GM19463 (cell line): ENCODE data around the gene TBX5.

Source experiments
- ATAC-seq: cut with Tn5 transposase; IDR thresholded peaks from one replicate; pipeline ENCODE4 v1.9.1; 2021; ENCODE audit warnings: mild to moderate bottlenecking, moderate library complexity; ENCODE audit not compliant: unreplicated experiment

TBX5 gene

DNA sequence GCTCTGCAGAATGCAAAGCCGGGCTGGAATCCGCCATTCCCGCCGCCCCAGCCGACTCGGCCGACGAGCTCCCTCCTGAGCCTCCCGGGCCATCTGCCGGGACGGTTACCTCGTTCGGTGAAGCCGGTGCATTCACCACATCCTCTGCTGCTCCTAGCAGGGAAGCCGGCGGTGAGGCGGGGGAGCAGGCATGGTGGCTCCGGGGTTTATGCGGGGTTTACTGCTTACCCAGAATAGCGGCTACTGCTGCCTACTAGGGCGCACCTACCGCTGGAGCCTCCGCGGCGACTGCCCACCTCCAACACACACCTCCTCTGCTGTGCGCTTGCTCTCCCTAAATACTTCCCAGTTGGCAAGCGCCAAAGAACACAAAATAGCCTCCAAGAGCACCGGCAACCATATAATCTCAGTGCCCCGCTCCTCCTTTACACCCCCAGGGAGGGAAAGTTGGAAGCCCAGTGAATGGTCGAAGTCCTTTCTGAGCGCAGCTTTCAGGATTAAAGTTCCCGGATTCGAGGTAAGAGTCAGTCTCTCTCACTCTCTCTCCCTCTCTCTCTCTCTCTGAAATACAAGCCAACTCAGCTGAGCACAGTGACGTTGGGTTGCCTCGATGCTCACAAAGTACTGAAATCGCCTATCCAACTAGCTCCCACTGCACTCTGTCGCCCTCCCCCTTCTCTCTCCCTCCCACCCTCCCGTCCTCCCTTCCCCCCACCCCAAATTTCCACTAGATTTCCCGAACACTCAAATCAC, at the start of gene TBX5:
TSS of gene TBX5 (minus strand) at position 626 of the 753 bp plus-strand sequence. CDS start 2,246 bp downstream, outside the sequence.
- no peak for ATAC-seq

- ATAC-seq: no peak
These were observed 45.7 kb upstream of the TBX5 start for GRCh38 chr12:114451657-114452056.

GRCh38 chr12:114450515-114451300, 44.8 kb upstream of the TBX5 start:
- no peak for ATAC-seq

- ATAC-seq: no peak
These were observed 44.1 kb upstream of the TBX5 start for GRCh38 chr12:114450019-114450418.

DNA sequence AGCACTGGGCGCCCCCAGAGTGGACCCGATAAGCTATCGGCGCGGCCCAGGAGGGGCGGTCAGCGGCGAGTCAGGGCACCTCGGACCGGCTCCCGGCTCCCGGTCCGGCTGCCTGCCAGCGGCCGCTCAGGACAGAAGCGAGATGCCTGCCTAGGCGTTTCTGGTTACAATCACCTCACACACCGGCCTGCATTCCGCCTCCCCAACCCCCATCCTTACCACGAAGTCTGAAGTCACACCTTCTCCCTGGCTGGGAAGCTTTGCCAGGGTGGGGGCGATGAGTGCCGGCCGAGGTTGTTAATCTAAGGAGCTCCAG, 42.6 kb upstream of the TBX5 start:
- ATAC-seq: no peak

DNA sequence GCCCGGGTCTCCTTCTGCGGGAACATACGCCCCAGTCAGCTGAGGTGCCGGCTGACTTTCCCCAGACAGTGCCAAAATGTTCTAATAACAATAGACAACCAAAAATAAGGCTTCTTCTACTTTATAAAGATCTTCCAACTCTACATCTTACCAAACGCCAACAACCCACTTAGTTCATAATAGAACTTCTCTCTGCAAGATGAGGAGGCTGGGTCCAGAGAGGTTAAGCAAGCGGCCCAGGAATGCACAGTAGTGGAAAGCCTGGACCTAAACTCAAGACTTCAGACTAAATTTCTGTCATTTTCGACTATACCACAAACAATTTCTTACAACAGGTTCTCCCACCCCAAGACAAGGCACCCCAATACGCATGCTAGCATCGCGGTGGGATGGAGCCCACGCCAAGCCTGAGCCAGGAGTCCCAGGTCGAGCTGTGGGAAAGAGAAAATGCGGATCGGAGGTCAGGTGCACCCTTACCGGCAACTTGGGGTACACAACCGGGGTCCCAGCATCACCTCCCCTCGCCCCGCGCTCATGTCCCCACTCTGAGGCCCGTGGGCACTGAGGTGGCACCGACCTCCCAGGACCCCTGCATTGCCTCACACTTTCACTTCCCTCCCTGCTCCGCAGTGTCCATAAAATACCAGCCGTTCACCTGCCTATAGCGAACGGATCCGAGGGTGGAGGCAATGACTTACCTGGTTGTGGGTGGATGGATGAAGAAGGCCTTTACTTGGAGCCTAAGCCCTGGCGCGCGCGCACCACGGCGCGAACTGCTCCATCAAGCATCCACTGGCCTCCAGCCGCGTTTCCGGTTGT, 42.1 kb upstream of the TBX5 start:
- no peak for ATAC-seq

DNA sequence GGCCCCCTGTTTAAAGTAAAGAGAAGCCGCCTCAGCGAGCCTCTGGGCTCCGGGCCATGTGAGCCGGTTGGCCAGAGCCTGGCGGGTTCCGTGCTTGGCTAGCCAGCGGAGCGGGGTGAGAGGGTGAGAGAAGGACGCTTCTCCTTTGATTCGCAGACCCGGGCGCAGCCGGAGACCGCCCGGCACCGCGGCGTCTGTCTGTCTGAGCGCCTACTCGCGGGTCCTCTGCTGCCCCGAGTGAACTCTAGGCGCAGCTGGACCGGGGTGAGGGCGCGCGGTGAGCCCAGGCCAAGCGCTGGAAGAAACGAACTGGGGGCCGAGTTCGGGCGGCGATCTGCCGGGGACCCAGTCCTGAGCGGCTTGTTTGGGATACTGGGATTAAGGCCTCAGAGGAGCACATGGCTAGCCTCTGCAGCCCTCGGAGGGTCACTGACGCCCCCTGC, 41.4 kb upstream of the TBX5 start:
- ATAC-seq: no peak

DNA sequence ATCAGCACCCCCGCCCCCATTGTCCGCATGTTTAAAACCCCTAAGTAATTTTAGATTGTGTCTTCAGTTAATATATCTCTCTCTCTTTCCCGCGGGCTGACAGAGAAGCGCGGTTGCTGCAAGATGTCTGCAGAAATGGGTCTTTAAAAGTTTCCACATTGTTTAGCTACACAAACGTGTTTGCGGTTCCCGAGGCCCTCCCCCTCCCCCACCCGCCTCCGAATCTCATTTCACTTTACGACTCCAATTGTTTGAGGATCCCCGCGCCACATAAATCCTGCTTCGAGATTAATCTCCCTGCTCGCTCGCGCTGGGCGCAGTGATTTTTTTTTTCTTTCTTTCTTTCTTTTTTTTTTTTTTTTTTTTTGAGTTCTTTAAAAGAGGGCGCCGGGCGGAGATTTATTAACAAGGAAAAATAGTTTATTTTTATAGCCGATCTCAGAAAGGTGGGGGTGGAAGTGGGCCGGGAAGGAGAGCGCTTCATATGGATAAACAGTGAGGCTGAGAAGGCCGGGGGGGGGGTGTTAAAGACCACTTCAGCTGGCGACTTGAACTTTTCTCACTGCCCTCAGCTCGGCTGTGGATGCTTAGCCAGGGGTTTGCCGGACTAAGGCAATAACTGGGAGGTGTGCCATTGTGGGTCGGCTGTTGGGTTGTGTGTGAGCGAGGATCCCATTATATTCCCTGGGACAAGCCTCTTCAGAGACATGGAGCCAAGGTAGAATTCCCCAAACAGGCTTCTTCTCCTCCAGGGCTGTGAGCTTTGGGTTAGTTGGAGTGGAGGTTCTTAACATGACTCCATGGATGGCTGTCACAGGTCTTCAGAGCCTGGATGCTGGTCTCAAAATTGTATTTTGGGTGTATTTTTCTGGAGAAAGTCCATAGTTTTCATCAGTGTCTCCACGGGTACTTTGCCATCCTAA, 39.7 kb upstream of the TBX5 start:
- no peak for ATAC-seq

DNA sequence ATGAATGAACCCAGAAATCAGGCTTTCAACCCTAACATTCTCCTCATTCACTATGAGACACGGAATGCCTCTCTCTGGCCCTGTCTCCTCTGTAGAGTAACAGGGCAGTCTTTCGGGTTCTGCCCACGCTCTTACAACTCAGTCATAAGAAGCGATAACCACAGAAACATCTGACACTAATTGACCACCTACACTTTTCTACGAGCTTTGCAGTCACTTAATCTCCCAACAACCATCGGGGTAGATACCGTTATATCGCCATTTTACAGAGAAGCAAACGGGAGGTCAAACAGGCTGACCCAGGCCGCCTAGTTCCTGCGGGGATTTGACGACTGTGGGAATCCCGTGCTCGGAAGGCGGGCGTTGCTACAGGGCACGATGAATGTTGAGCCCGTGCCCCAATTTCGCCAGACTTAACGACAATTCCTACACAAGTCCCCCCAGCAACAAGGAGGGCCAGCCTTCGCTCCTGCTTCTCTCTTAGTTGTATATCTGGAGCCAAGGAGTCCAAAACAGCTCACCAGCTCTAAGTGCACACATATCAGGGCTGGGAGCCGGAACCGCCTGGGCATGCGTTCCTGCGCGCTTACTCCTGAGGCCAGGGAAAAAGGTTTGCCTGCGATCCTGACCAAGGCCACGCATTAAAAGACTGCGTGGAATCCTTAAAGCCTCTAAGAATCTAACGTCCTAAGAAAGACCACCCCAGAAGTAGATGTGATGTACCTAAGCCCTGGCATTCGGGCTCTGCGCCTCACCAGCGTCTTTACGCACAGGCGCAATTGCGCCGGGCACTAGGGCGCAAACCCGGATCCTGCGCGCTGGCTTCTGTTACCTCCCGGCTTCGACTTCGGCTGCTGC, 38.7 kb upstream of the TBX5 start:
- no peak for ATAC-seq

- no peak for ATAC-seq
These were observed 37.9 kb upstream of the TBX5 start for GRCh38 chr12:114443607-114444421.

DNA sequence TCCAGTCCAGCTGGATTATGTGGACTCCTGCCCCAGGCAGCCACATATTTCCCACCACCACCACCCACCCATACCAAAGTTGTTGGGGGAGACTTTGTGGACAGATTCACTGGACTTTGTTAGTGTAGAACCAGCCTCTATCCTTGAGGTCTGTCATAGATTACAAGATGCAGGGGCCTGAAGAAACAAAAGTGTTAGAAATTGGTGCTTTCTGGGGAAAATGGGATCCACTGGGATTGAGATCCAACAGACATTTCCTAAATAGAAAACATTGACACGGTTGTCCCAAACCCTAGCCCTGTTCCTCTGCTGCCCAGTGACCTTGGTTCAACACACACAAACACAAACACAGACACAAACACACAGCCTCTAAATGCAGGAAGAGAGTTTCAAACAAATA, 36.6 kb upstream of the TBX5 start:
- no peak for ATAC-seq

- ATAC-seq: no peak
These were observed 35.6 kb upstream of the TBX5 start for GRCh38 chr12:114441545-114441944.

- no peak for ATAC-seq
These were observed 35.1 kb upstream of the TBX5 start for GRCh38 chr12:114441039-114441383.

DNA sequence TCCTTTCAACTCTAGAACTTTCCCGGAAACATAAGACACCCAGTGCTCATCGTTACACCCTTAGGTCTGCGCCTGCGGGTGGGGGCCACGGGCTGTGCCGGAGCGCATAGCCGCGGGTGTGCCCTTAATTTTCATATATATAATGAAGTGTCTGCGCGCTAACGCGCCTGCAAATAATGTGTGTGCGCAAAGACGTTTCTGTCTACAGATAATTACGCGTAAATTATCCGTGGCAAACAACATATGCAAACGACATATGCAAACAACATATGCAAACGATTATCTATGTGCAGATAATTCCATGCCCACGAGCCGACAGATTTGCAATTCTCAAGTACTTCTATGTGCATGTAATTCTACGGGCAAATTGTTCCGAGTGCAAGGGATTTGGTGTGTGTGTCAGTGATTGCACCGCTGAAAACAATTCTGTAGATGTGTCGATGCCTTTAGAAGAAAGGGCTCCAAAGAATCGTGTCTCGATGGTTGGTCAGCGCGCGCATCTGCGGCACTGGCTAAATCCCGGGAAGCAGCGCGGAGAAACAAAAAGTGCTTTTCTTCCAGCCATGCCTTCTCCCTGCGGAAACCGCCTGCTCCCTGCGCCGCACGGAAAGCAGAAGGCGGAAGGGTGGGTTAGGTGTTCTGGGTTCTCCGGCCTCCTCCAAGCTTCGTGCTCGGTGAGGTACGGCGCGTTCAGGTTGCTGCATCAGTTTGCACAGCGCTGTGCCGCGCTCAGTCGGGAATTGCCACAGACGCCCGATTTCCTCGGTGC, 34.5 kb upstream of the TBX5 start:
- no peak for ATAC-seq

GRCh38 chr12:114439817-114440216, 33.9 kb upstream of the TBX5 start:
- no peak for ATAC-seq

GRCh38 chr12:114439261-114439683, 33.3 kb upstream of the TBX5 start:
- no peak for ATAC-seq

- no peak for ATAC-seq
These were observed 32.8 kb upstream of the TBX5 start for GRCh38 chr12:114438635-114439256.

DNA sequence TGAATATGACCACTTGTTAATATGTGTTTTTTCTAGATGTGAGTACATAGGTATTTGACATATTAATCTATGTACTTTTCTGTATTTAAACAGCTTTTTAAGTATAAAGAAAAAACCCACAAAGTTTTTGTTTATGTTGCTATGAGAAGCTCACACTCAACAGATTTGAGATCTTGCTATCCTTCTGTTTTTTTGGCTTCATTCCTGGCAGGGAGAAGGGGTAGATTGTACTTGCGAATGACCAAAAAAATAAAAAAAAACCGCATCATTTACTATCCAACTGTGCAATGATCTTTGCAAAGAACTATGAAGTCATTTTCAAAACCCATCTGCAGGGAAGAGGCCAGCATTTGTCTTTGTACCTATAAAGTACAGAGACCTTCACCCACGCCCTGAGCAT, 28.4 kb upstream of the TBX5 start:
- ATAC-seq: no peak
